Endothelial cell of umbilical vein (primary cell): ENCODE results near the gene SLC12A7. TPM values are rescaled to one million over a fixed set of nuclear protein-coding genes. Genes with fewer than 3 reads are reported as not detected.

Experiments used
- BruUV-seq: library from RNA; stranded (reverse); fragments of 400-500 nt; replicated peaks from 2 replicates; lab custom pipeline; 2021; lab: Mats Ljungman, UMichigan
- CTCF ChIA-PET: fragments of 300-600, 350-600 bp; sonication (Branson Sonifier 250); formaldehyde crosslinking; loops from one replicate; lab custom pipeline; 2021; ENCODE audit warnings: antibody characterized with exemption, inconsistent platforms; lab: Charles Lee
- POLR2A ChIA-PET: fragments of 300-600, 350-600 bp; sonication (Branson Sonifier 250); formaldehyde crosslinking; loops from one replicate; lab custom pipeline; 2021; ENCODE audit warnings: antibody characterized with exemption, inconsistent platforms; lab: Charles Lee
- DNase-seq: peaks from one replicate; pipeline ENCODE4 v3.0.0-alpha.2; 2011; ENCODE audit warnings: low read depth, low spot score
- FAIRE-seq: peaks from 2 replicates; lab custom pipeline; 2011; peaks lifted over from hg19 to GRCh38; lab: Jason Lieb, UNC
- H2AFZ ChIP-seq: 2 replicates; pipeline ENCODE4 v1.6.0; 2012; ENCODE audit warnings: low read depth, low read length, control low read depth, inconsistent platforms
- H3K27ac ChIP-seq: 2 replicates; pipeline ENCODE4 v1.5.1; 2011; ENCODE audit warnings: low read depth, mild to moderate bottlenecking, control low read depth, low read length, moderate library complexity; ENCODE audit not compliant: insufficient read depth
- H3K27me3 ChIP-seq, 2 experiments: 2 replicates each; pipeline versions ENCODE4 v1.6.0 to v1.6.1; 2011; ENCODE audit warnings: low read length in 2 of 2, mixed read lengths in 1 of 2; ENCODE audit not compliant: control insufficient read depth in 2 of 2, insufficient read depth in 2 of 2
- H3K36me3 ChIP-seq, 2 experiments: 2 replicates in 1 of 2; 3 replicates in 1 of 2; pipeline ENCODE4 v1.5.1; 2011; ENCODE audit warnings: low read length in 2 of 2, mild to moderate bottlenecking in 1 of 2, moderate library complexity in 1 of 2; ENCODE audit not compliant: control insufficient read depth in 2 of 2, insufficient read depth in 2 of 2; ENCODE audit errors: extremely low read depth in 1 of 2
- H3K4me1 ChIP-seq: 3 replicates; pipeline ENCODE4 v1.5.1; 2011; ENCODE audit warnings: mild to moderate bottlenecking, low read length; ENCODE audit not compliant: control insufficient read depth, insufficient read depth; ENCODE audit errors: extremely low read depth
- H3K4me2 ChIP-seq: 2 replicates; pipeline ENCODE4 v1.6.1; 2011; ENCODE audit warnings: low read length, control low read depth, mixed read lengths; ENCODE audit not compliant: insufficient read depth
- H3K4me3 ChIP-seq, 3 experiments: fragments of 200-600 bp in 1 of 3; sonication (generic), shearing (Covaris generic) in 1 of 3; replicated peaks in 1 of 3; 2 replicates each; pipeline ENCODE4 v1.5.1; 2011 to 2016; ENCODE audit warnings: control low read depth in 3 of 3, low read length in 3 of 3, mild to moderate bottlenecking in 2 of 3, inconsistent platforms in 1 of 3, low read depth in 1 of 3, moderate library complexity in 1 of 3; ENCODE audit not compliant: insufficient read depth in 1 of 3
- H3K79me2 ChIP-seq: 2 replicates; pipeline ENCODE4 v1.6.0; 2012; ENCODE audit warnings: low read length, inconsistent platforms; ENCODE audit not compliant: control insufficient read depth, insufficient read depth
- H3K9ac ChIP-seq: replicated peaks from 2 replicates; pipeline ENCODE3; 2011; ENCODE audit warnings: low read length, control low read depth; ENCODE audit not compliant: insufficient read depth; ENCODE audit errors: extremely low read depth
- H3K9me1 ChIP-seq: replicated peaks from 3 replicates; pipeline ENCODE4 v1.6.0; 2011; ENCODE audit warnings: mild to moderate bottlenecking, low read length; ENCODE audit not compliant: control insufficient read depth, insufficient read depth; ENCODE audit errors: extremely low read depth
- H3K9me3 ChIP-seq: replicated peaks from 2 replicates; pipeline ENCODE4 v1.5.1; 2012; ENCODE audit warnings: low read length, inconsistent platforms; ENCODE audit not compliant: control insufficient read depth, insufficient read depth
- H4K20me1 ChIP-seq: replicated peaks from 2 replicates; pipeline ENCODE3; 2011; ENCODE audit warnings: mild to moderate bottlenecking, low read length; ENCODE audit not compliant: control insufficient read depth, insufficient read depth; ENCODE audit errors: extremely low read depth
- EZH2 ChIP-seq: IDR thresholded peaks from 2 replicates; pipeline ENCODE4 v1.6.1; 2012; ENCODE audit warnings: borderline replicate concordance, low read depth, mild to moderate bottlenecking, moderate library complexity, low read length, inconsistent platforms; ENCODE audit not compliant: severe bottlenecking
- FOS ChIP-seq: IDR thresholded peaks from 2 replicates; pipeline ENCODE4 v1.6.1; 2011; ENCODE audit warnings: mild to moderate bottlenecking, low read length, moderate library complexity, borderline replicate concordance; ENCODE audit not compliant: insufficient read depth
- GATA2 ChIP-seq: IDR thresholded peaks from 2 replicates; pipeline ENCODE4 v1.7.0; 2011; ENCODE audit warnings: low read depth, mild to moderate bottlenecking, moderate library complexity, mixed read lengths, low read length; ENCODE audit not compliant: insufficient read length, insufficient read depth
- JUN ChIP-seq: IDR thresholded peaks from 2 replicates; pipeline ENCODE4 v1.6.1; 2011; ENCODE audit warnings: borderline replicate concordance, low read depth; ENCODE audit not compliant: insufficient read length, insufficient read depth
- MYC ChIP-seq: IDR thresholded peaks from one replicate; pipeline ENCODE4 v1.6.1; 2011; ENCODE audit warnings: mild to moderate bottlenecking, low read depth, low read length
- POLR2A ChIP-seq: IDR thresholded peaks from 2 replicates; pipeline ENCODE4 v1.6.1; 2012; ENCODE audit warnings: low read depth, mild to moderate bottlenecking, control low read depth, low read length
- POLR2AphosphoS5 ChIP-seq: IDR thresholded peaks from 2 replicates; pipeline ENCODE4 v1.6.1; 2012; ENCODE audit warnings: low read depth, mild to moderate bottlenecking, control low read depth, low read length, moderate library complexity; ENCODE audit not compliant: insufficient read depth
- dilution Hi-C: fragments of 300-500 bp; cut with MboI; formaldehyde crosslinking; loops from one replicate; pipeline ENCODE4 v1.15.0; 2019; ENCODE audit warnings: low sequenced_read_pairs; ENCODE audit not compliant: extremely low pct_ligation_motif_present
- intact Hi-C: fragments of 100-400 bp; cut with micrococcal nuclease; formaldehyde crosslinking; loops from one replicate; pipeline ENCODE4 v1.10.0; 2022
- polyA plus RNA-seq, 4 experiments: library from polyadenylated mRNA; depleted of rRNA in 3 of 4; stranded (reverse) in 3 of 4; unstranded in 1 of 4; fragments of >200 nt; gene quantifications; 2 replicates each; pipeline versions ENCODE4 v1.2.1 to v1.2.3, GENCODE V29; 2011 to 2012; ENCODE audit warnings: missing spikeins in 1 of 4
- total RNA-seq: library from RNA; stranded (reverse); gene quantifications from 2 replicates; pipeline ENCODE4 v1.2.3, GENCODE V29; 2021
- TF ChIP-seq, protein P1 (sequence below), 2 donors: IDR thresholded peaks; 1 replicate in 1 of 2; 2 replicates in 1 of 2; pipeline ENCODE4 v1.5.1; 2011; ENCODE audit warnings: low read length in 2 of 2, mild to moderate bottlenecking in 2 of 2, moderate library complexity in 2 of 2, control low read depth in 1 of 2, inconsistent platforms in 1 of 2, low read depth in 1 of 2; ENCODE audit not compliant: insufficient read depth in 1 of 2; ENCODE audit errors: extremely low read depth in 1 of 2
- TF ChIP-seq, protein P2 (sequence below): IDR thresholded peaks from 2 replicates; pipeline ENCODE4 v1.6.1; 2011; ENCODE audit not compliant: insufficient read depth, insufficient read length

The SLC12A7 gene
- total and polyA plus RNA-seq, 2 donors (not counting 3 experiments of a cell fraction or from before 2014, with no cell fraction given), result 16.4 to 38.8 TPM

DNA sequence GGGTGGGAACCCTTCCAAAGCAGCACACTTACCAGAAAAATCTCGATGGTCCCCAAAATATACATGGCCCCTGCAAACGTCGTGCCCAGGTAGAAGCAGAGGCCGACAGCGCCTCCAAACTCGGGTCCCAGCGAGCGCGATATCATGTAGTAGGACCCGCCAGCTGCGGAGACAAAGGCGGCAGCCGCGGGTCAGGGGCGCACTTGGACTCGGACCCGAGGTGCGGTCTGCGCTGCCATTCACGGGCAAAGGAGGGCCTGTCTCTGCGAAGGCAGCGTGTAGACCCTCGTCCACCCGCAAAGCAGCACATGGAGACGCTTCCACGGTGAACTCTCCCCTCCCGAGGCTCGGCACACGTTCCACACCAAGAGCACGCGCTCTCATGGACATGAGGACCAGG lies 25.0 kb downstream of the SLC12A7 start:
- Histone ChIP-seq H3K27me3 (no peaks in the 10 kb centered on the region), H3K9ac (no peak overlapping the region), H3K4me2 (no peak overlapping the region), H3K36me3 (peaks cover 3 to 11% of the 10 kb centered on the region in 2 experiments), H2AFZ (no peak overlapping the region), H3K4me1 (no peaks in the 10 kb centered on the region), H3K27ac (no peak overlapping the region), H3K4me3 (no peak overlapping the region), H4K20me1 (no peaks in the 10 kb centered on the region), H3K79me2 (no peaks in the 10 kb centered on the region), H3K9me1 (no peaks in the 10 kb centered on the region), H3K9me3 (no peaks in the 10 kb centered on the region)
- ChIA-PET POLR2A (no interaction called here), CTCF (no interaction called here)
- TF ChIP-seq POLR2AphosphoS5 (no peak), EZH2 (no peak), JUN (no peak), MYC (no peak), GATA2 (no peak), FOS (no peak), POLR2A (no peak)
- TF ChIP-seq, protein P1, sequence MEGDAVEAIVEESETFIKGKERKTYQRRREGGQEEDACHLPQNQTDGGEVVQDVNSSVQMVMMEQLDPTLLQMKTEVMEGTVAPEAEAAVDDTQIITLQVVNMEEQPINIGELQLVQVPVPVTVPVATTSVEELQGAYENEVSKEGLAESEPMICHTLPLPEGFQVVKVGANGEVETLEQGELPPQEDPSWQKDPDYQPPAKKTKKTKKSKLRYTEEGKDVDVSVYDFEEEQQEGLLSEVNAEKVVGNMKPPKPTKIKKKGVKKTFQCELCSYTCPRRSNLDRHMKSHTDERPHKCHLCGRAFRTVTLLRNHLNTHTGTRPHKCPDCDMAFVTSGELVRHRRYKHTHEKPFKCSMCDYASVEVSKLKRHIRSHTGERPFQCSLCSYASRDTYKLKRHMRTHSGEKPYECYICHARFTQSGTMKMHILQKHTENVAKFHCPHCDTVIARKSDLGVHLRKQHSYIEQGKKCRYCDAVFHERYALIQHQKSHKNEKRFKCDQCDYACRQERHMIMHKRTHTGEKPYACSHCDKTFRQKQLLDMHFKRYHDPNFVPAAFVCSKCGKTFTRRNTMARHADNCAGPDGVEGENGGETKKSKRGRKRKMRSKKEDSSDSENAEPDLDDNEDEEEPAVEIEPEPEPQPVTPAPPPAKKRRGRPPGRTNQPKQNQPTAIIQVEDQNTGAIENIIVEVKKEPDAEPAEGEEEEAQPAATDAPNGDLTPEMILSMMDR (IDR thresholded peaks at IDR 0.05; ENCODE audit: extremely low read depth in 1 of 2, insufficient read depth in 1 of 2, low read depth in 1 of 2, low read length in 2 of 2), result no peak
- TF ChIP-seq, protein P2, sequence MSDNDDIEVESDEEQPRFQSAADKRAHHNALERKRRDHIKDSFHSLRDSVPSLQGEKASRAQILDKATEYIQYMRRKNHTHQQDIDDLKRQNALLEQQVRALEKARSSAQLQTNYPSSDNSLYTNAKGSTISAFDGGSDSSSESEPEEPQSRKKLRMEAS, result no peak
- FAIRE-seq (no peak), DNase-seq (no peak)
- no TSS peak for BruUV-seq
- dilution Hi-C loops, result no loop called here
- intact Hi-C loops, result no loop called here
